H1 (cell line): ENCODE data around the gene USP3. TPM values are rescaled to one million over a fixed set of nuclear protein-coding genes. Genes with fewer than 3 reads are reported as not detected.

ENCODE experiments used
- CTCF ChIA-PET: fragments of 300-600 bp; sonication (Branson Sonifier 250); formaldehyde crosslinking; loops from one replicate; lab custom pipeline; 2021; ENCODE audit not compliant: partially characterized antibody; lab: Charles Lee
- POLR2A ChIA-PET: fragments of 300-600 bp; sonication (Branson Sonifier 250); formaldehyde crosslinking; loops from one replicate; lab custom pipeline; 2021; ENCODE audit warnings: inconsistent platforms; ENCODE audit not compliant: partially characterized antibody; lab: Charles Lee
- DNase-seq, 2 experiments: peaks; one replicate each; pipeline versions ENCODE4 v3.0.0 to v3.0.0-alpha.2; 2010 to 2022; ENCODE audit warnings: low spot score in 2 of 2, low read depth in 1 of 2, mixed read lengths in 1 of 2
- FAIRE-seq: peaks from 2 replicates; lab custom pipeline; 2011; peaks lifted over from hg19 to GRCh38; lab: Jason Lieb, UNC
- H2AFZ ChIP-seq: 2 replicates; pipeline ENCODE4 v1.8.1; 2012; ENCODE audit warnings: low read length, inconsistent platforms
- H2AK5ac ChIP-seq: 2 replicates; pipeline ENCODE4 v1.6.1; 2013; ENCODE audit warnings: low read depth, low read length
- H2BK120ac ChIP-seq: replicated peaks from 2 replicates; pipeline ENCODE3; 2013; ENCODE audit warnings: low read depth, low read length, inconsistent platforms
- H2BK12ac ChIP-seq: 2 replicates; pipeline ENCODE4 v1.6.1; 2013; ENCODE audit warnings: low read depth, low read length
- H2BK15ac ChIP-seq: 2 replicates; pipeline ENCODE4 v1.6.1; 2013; ENCODE audit warnings: low read length
- H2BK20ac ChIP-seq: 2 replicates; pipeline ENCODE4 v1.6.1; 2013; ENCODE audit warnings: low read length
- H2BK5ac ChIP-seq: 2 replicates; pipeline ENCODE4 v1.6.1; 2013; ENCODE audit warnings: low read depth, low read length
- H3K14ac ChIP-seq: 2 replicates; pipeline ENCODE4 v1.6.1; 2013; ENCODE audit warnings: inconsistent platforms; ENCODE audit not compliant: insufficient read length
- H3K18ac ChIP-seq: 2 replicates; pipeline ENCODE4 v1.6.1; 2013; ENCODE audit warnings: low read length; ENCODE audit errors: extremely low read depth
- H3K23ac ChIP-seq: 2 replicates; pipeline ENCODE4 v1.6.1; 2013; ENCODE audit warnings: inconsistent platforms; ENCODE audit not compliant: insufficient read length
- H3K23me2 ChIP-seq: 2 replicates; pipeline ENCODE4 v1.6.1; 2013; ENCODE audit warnings: low read depth, low read length
- H3K27ac ChIP-seq: 2 replicates; pipeline ENCODE4 v1.6.1; 2011; ENCODE audit warnings: low read depth, low read length, inconsistent platforms
- H3K27me3 ChIP-seq, 4 experiments: replicated peaks in 1 of 4; 1 replicate in 1 of 4; 2 replicates in 3 of 4; pipeline versions ENCODE4 v1.6.1 to v1.8.1; 2011 to 2013; ENCODE audit warnings: low read length in 3 of 4, mild to moderate bottlenecking in 3 of 4, inconsistent platforms in 2 of 4, mixed read lengths in 2 of 4, moderate library complexity in 1 of 4; ENCODE audit not compliant: control insufficient read depth in 3 of 4, insufficient read depth in 3 of 4; ENCODE audit errors: extremely low read depth in 1 of 4
- H3K36me3 ChIP-seq, 4 experiments: 2 replicates each; pipeline versions ENCODE4 v1.6.1 to v1.8.1; 2011 to 2013; ENCODE audit warnings: mild to moderate bottlenecking in 4 of 4, low read length in 3 of 4, moderate library complexity in 2 of 4, control low read depth in 1 of 4, inconsistent platforms in 1 of 4; ENCODE audit not compliant: insufficient read depth in 4 of 4, control insufficient read depth in 2 of 4
- H3K4ac ChIP-seq: replicated peaks from 2 replicates; pipeline ENCODE3; 2013; ENCODE audit warnings: low read length, low read depth, mixed read lengths, inconsistent platforms; ENCODE audit not compliant: insufficient read length
- H3K4me1 ChIP-seq, 4 experiments: replicated peaks in 1 of 4; 1 replicate in 1 of 4; 2 replicates in 3 of 4; pipeline versions ENCODE4 v1.6.1 to v1.8.1; 2011 to 2013; ENCODE audit warnings: low read length in 3 of 4, inconsistent platforms in 2 of 4, mixed read lengths in 1 of 4; ENCODE audit not compliant: insufficient read depth in 4 of 4, control insufficient read depth in 3 of 4
- H3K4me2 ChIP-seq, 2 experiments: 2 replicates each; pipeline versions ENCODE4 v1.6.1 to v1.8.1; 2011 to 2013; ENCODE audit warnings: low read depth in 2 of 2, low read length in 2 of 2, control low read depth in 1 of 2, inconsistent platforms in 1 of 2, mild to moderate bottlenecking in 1 of 2; ENCODE audit not compliant: insufficient read depth in 1 of 2
- H3K4me3 ChIP-seq, 4 experiments: fragments of 200-600, 300-600 bp in 1 of 4; sonication (generic), shearing (Covaris generic), sonication (Bioruptor Twin) in 1 of 4; 2 replicates each; pipeline versions ENCODE4 v1.5.1 to v1.8.1; 2011 to 2016; ENCODE audit warnings: low read length in 4 of 4, low read depth in 3 of 4, control low read depth in 2 of 4, inconsistent platforms in 2 of 4, mild to moderate bottlenecking in 2 of 4, mixed read lengths in 1 of 4, moderate library complexity in 1 of 4; ENCODE audit not compliant: insufficient read depth in 2 of 4; ENCODE audit errors: extremely low read depth in 1 of 4
- H3K56ac ChIP-seq: replicated peaks from 2 replicates; pipeline ENCODE3; 2013; ENCODE audit warnings: low read depth, mild to moderate bottlenecking, mixed read lengths, low read length, inconsistent platforms; ENCODE audit not compliant: insufficient read length
- H3K79me1 ChIP-seq: 2 replicates; pipeline ENCODE4 v1.6.1; 2013; ENCODE audit warnings: low read depth, low read length, control low read depth
- H3K79me2 ChIP-seq, 2 experiments: 2 replicates each; pipeline versions ENCODE4 v1.6.1 to v1.8.1; 2012 to 2013; ENCODE audit warnings: low read length in 2 of 2, mild to moderate bottlenecking in 2 of 2, inconsistent platforms in 1 of 2; ENCODE audit not compliant: insufficient read depth in 2 of 2, control insufficient read depth in 1 of 2
- H3K9ac ChIP-seq, 4 experiments: replicated peaks in 1 of 4; 1 replicate in 1 of 4; 2 replicates in 3 of 4; pipeline versions ENCODE4 v1.6.1 to v1.8.1; 2011 to 2013; ENCODE audit warnings: low read depth in 3 of 4, low read length in 3 of 4, control low read depth in 2 of 4, mild to moderate bottlenecking in 2 of 4, moderate library complexity in 2 of 4, inconsistent platforms in 1 of 4; ENCODE audit errors: extremely low read depth in 1 of 4
- H3K9me3 ChIP-seq, 2 experiments: 2 replicates each; pipeline versions ENCODE4 v1.6.1 to v1.8.1; 2012 to 2013; ENCODE audit warnings: mild to moderate bottlenecking in 2 of 2, moderate library complexity in 2 of 2, control low read depth in 1 of 2, inconsistent platforms in 1 of 2, low read depth in 1 of 2, low read length in 1 of 2, mixed read lengths in 1 of 2; ENCODE audit not compliant: insufficient read depth in 2 of 2
- H4K20me1 ChIP-seq, 2 experiments: replicated peaks in 1 of 2; 2 replicates each; pipeline versions ENCODE3 to v1.8.1; 2011 to 2013; ENCODE audit warnings: inconsistent platforms in 2 of 2, low read length in 2 of 2, mild to moderate bottlenecking in 1 of 2; ENCODE audit not compliant: insufficient read depth in 2 of 2, control insufficient read depth in 1 of 2
- H4K5ac ChIP-seq: 2 replicates; pipeline ENCODE4 v1.6.1; 2013; ENCODE audit warnings: low read length, low read depth, mixed read lengths, inconsistent platforms; ENCODE audit not compliant: insufficient read length
- H4K8ac ChIP-seq: 2 replicates; pipeline ENCODE4 v1.8.0; 2013; ENCODE audit warnings: mild to moderate bottlenecking, moderate library complexity, low read length, inconsistent platforms; ENCODE audit not compliant: insufficient read depth; ENCODE audit errors: extremely low read depth
- H4K91ac ChIP-seq: replicated peaks from 2 replicates; pipeline ENCODE3; 2013; ENCODE audit warnings: low read length, mixed read lengths, inconsistent platforms; ENCODE audit not compliant: insufficient read length
- JUND ChIP-seq: IDR thresholded peaks from 2 replicates; pipeline ENCODE4 v1.6.1; 2011; ENCODE audit warnings: mild to moderate bottlenecking, improper control_type of control experiment, low read length
- PHF8 ChIP-seq: fragments of 200-600 bp; sonication (generic); conservative IDR thresholded peaks from 2 replicates; pipeline ENCODE4 v1.7.1; 2012; ENCODE audit warnings: low read depth, mild to moderate bottlenecking, inconsistent platforms, low read length, moderate library complexity
- POU5F1 ChIP-seq: IDR thresholded peaks from 2 replicates; pipeline ENCODE4 v1.6.1; 2011; ENCODE audit warnings: low read depth, mild to moderate bottlenecking, low read length, moderate library complexity
- WGBS, 2 experiments: shearing (Covaris generic) in 1 of 2; methylation state at CpG; one replicate each; pipeline versions ENCODE4 v1.1.6 to v1.1.7; 2013 to 2015; ENCODE audit warnings: low lambda C conversion rate in 2 of 2, mixed read lengths in 2 of 2, inconsistent platforms in 1 of 2, low coverage in 1 of 2, missing lambda C conversion rate in 1 of 2; ENCODE audit not compliant: insufficient replicate concordance in 2 of 2, insufficient coverage in 1 of 2, insufficient read length in 1 of 2; ENCODE audit errors: extremely low coverage in 1 of 2, missing lambda C conversion rate in 1 of 2; 5-methylcytosine and 5-hydroxymethylcytosine counted together
- polyA plus RNA-seq, 7 experiments: library from polyadenylated mRNA; depleted of rRNA in 3 of 7; stranded (reverse) in 5 of 7; unstranded in 2 of 7; fragments of >200 nt in 5 of 7; fragments of 200-250 nt in 2 of 7; gene quantifications; 1 replicate in 5 of 7; 2 replicates in 1 of 7; 4 replicates in 1 of 7; pipeline versions ENCODE4 v1.2.1 to v1.2.3, GENCODE V29; 2011 to 2013; ENCODE audit warnings: missing spikeins in 2 of 7, mixed read lengths in 2 of 7
- total RNA-seq: library from RNA; stranded (reverse); fragmentation: NEBNext Ultra II Directional; extraction: Animal tissue kit (Norgen Biotek cat#: 25700); gene quantifications from 2 replicates; pipeline ENCODE4 v1.2.1, GENCODE V29; 2021

Gene USP3
- total and polyA plus RNA-seq, 2 of the 8 experiments (the other 6 are each of a cell fraction or from before 2014, with no cell fraction given) = 15.5 to 16.2 TPM

- Histone ChIP-seq H3K56ac (no peak overlapping the region), H2BK12ac (no peak overlapping the region), H3K9ac (no peak overlapping the region), H3K23ac (no peak overlapping the region), H3K27ac (no peak overlapping the region), H3K79me2 (no peaks in the 10 kb centered on the region), H4K8ac (no peak overlapping the region), H3K18ac (no peak overlapping the region), H3K4me3 (no peak overlapping the region), H3K14ac (no peak overlapping the region), H2AK5ac (no peak overlapping the region), H4K91ac (no peak overlapping the region), H3K27me3 (no peaks in the 10 kb centered on the region), H2BK120ac (no peak overlapping the region), H4K20me1 (no peaks in the 10 kb centered on the region), H2BK15ac (no peak overlapping the region), H2AFZ (no peak overlapping the region), H3K9me3 (no peaks in the 10 kb centered on the region), H2BK5ac (no peak overlapping the region), H2BK20ac (no peak overlapping the region), H3K4ac (no peak overlapping the region), H3K4me1 (peaks cover 3 to 12% (median 9%) of the 10 kb centered on the region in 4 experiments; a peak in 5 of 7 replicates), H3K79me1 (no peaks in the 10 kb centered on the region), H4K5ac (no peak overlapping the region), H3K23me2 (peaks cover 2% of the 10 kb centered on the region; the same call in 1 of the 2 replicates), H3K36me3 (no peaks in the 10 kb centered on the region), H3K4me2 (no peak overlapping the region)
- ChIA-PET CTCF (interaction anchor here (1.3 kb wide), 1 partner anchor 12 kb away, joined by 3 read pairs; no protein-coding TSS in a partner anchor), POLR2A (no interaction called here)
- 62% methylated on average over 3 of the region's 3 CpGs; no CpG with 5 or more reads in 1 of the 2 experiments for WGBS, 2 experiments
- FAIRE-seq (no peak), DNase-seq (no peak)
- TF ChIP-seq JUND (no peak), PHF8 (no peak), POU5F1 (no peak)
These were observed 59.7 kb downstream of the USP3 start for GRCh38 chr15:63564093-63564492.
